T-cell (primary cell): ENCODE measurements around the gene TENT4B. TPM values are rescaled to one million over a fixed set of nuclear protein-coding genes. Genes with fewer than 3 reads are reported as not detected.

Source experiments
- ATAC-seq, 4 experiments: fragments of 200-7000 bp in 3 of 4; fragments of 150-1000 bp in 1 of 4; cut with Tn5 transposase; replicated peaks in 1 of 4; 1 replicate in 3 of 4; 2 replicates in 1 of 4; pipeline ENCODE4 v1.10.0; 2021; ENCODE audit warnings: moderate library complexity in 3 of 4, mild to moderate bottlenecking in 2 of 4, moderate number of reproducible peaks in 1 of 4
- CTCF ChIA-PET, 2 donors: fragments of 300-600 bp; sonication (Branson Sonifier 250); formaldehyde crosslinking; loops; one replicate each; lab custom pipeline; 2022; ENCODE audit warnings: antibody characterized with exemption in 2 of 2; lab: Charles Lee
- POLR2A ChIA-PET, 2 donors: fragments of 300-600 bp; sonication (Branson Sonifier 250); formaldehyde crosslinking; loops; one replicate each; lab custom pipeline; 2022; ENCODE audit warnings: antibody characterized with exemption in 2 of 2; lab: Charles Lee
- DNase-seq, 35 experiments: peaks; one replicate each; pipeline versions ENCODE4 v3.0.0 to v3.0.0-alpha.2; 2013 to 2023
- H3K27ac ChIP-seq: one replicate; pipeline ENCODE4 v1.5.1; 2013; ENCODE audit warnings: low read length
- H3K27me3 ChIP-seq, 2 experiments: replicated peaks in 1 of 2; 1 replicate in 1 of 2; 2 replicates in 1 of 2; pipeline versions ENCODE4 v1.6.1 to v1.7.0; 2013; ENCODE audit warnings: low read length in 1 of 2, mixed read lengths in 1 of 2; ENCODE audit not compliant: control insufficient read depth in 2 of 2, insufficient read depth in 2 of 2; ENCODE audit errors: extremely low read depth in 1 of 2
- H3K36me3 ChIP-seq, 2 donors: 1 replicate in 1 of 2; 2 replicates in 1 of 2; pipeline versions ENCODE4 v1.6.1 to v1.7.0; 2013; ENCODE audit warnings: low read length in 1 of 2; ENCODE audit not compliant: control insufficient read depth in 2 of 2, insufficient read depth in 1 of 2; ENCODE audit errors: extremely low read depth in 1 of 2
- H3K4me1 ChIP-seq, 2 experiments: 1 replicate in 1 of 2; 2 replicates in 1 of 2; pipeline versions ENCODE4 v1.6.1 to v1.7.0; 2013; ENCODE audit warnings: low read length in 2 of 2, mixed read lengths in 1 of 2; ENCODE audit not compliant: insufficient read depth in 2 of 2, control insufficient read depth in 1 of 2; ENCODE audit errors: extremely low read depth in 1 of 2
- H3K4me3 ChIP-seq, 2 donors: 1 replicate in 1 of 2; 2 replicates in 1 of 2; pipeline versions ENCODE4 v1.5.1 to v1.7.0; 2013; ENCODE audit warnings: mild to moderate bottlenecking in 2 of 2, low read length in 1 of 2, moderate library complexity in 1 of 2; ENCODE audit not compliant: control insufficient read depth in 1 of 2; ENCODE audit errors: extremely low read depth in 1 of 2
- H3K9me3 ChIP-seq: 2 replicates; pipeline ENCODE4 v1.7.0; 2013
- H3K27ac Mint-ChIP-seq, 2 donors: one replicate each; pipeline ENCODE4 v1.8.0; 2020 to 2021; ENCODE audit warnings: mild to moderate bottlenecking in 2 of 2, mixed read lengths in 2 of 2
- H3K27me3 Mint-ChIP-seq, 2 donors: one replicate each; pipeline ENCODE4 v1.8.0; 2021 to 2022; ENCODE audit warnings: mixed read lengths in 2 of 2
- H3K36me3 Mint-ChIP-seq: one replicate; pipeline ENCODE4 v1.8.0; 2021; ENCODE audit warnings: mixed read lengths
- H3K4me1 Mint-ChIP-seq, 3 donors: one replicate each; pipeline ENCODE4 v1.8.0; 2020 to 2022; ENCODE audit warnings: mixed read lengths in 3 of 3, mild to moderate bottlenecking in 1 of 3
- H3K4me3 Mint-ChIP-seq, 3 donors: one replicate each; pipeline ENCODE4 v1.8.0; 2020 to 2022; ENCODE audit warnings: mild to moderate bottlenecking in 3 of 3, mixed read lengths in 3 of 3, moderate library complexity in 3 of 3
- H3K9me3 Mint-ChIP-seq, 3 donors: one replicate each; pipeline ENCODE4 v1.8.0; 2020 to 2022; ENCODE audit warnings: mixed read lengths in 3 of 3
- WGBS: methylation state at CpG from one replicate; pipeline ENCODE4 v1.1.5; 2013; ENCODE audit warnings: missing lambda C conversion rate; ENCODE audit not compliant: insufficient coverage; 5-methylcytosine and 5-hydroxymethylcytosine counted together
- total RNA-seq, 35 experiments: library from RNA in 6 of 35; stranded (reverse) in 6 of 35; fragments of 120-200 nt in 1 of 35; gene quantifications; one replicate each; pipeline versions ENCODE4 v1.2.1 to v1.2.4 and lab custom pipeline; 2013 to 2026

TENT4B gene
- total RNA-seq, 5 donors from 2014 or later (not counting 1 experiment from before 2014, with no cell fraction given) = 20.2 to 31.9 (median 20.9) TPM

- ChIA-PET POLR2A (interaction anchor here in 1 of 2 donors (0.6 kb wide), 1 partner anchor 16 kb away, joined by 3 read pairs; no protein-coding TSS in a partner anchor), CTCF (interaction anchor here in 1 of 2 donors (0.7 to 1.0 kb wide), 4 partner anchors 61 to 670 kb away, joined by 3 to 4 read pairs (median 3); no protein-coding TSS in a partner anchor)
- no peak overlapping the region for H3K27ac Mint-ChIP-seq
Observed at GRCh38 chr16:50136399-50136798, 16.7 kb upstream of the TENT4B start.

GRCh38 chr16:50137268-50137667 lies 15.8 kb upstream of the TENT4B start:
- CTCF ChIA-PET = no interaction called here
- Histone ChIP-seq H3K27ac (no peak overlapping the region), H3K9me3 (no peaks in the 10 kb centered on the region), H3K4me1 (no peaks in the 10 kb centered on the region), H3K27me3 (no peaks in the 10 kb centered on the region), H3K4me3 (no peak overlapping the region), H3K36me3 (no peaks in the 10 kb centered on the region)
- 93% methylated on average over 2 of the region's 3 CpGs for WGBS
- no peaks in the 10 kb centered on the region for H3K36me3 Mint-ChIP-seq
- DNase-seq = no peak
- H3K4me3 Mint-ChIP-seq = no peak overlapping the region
- H3K27ac Mint-ChIP-seq = no peak overlapping the region
- no peaks in the 10 kb centered on the region for H3K9me3 Mint-ChIP-seq
- H3K4me1 Mint-ChIP-seq = no peaks in the 10 kb centered on the region
- no peaks in the 10 kb centered on the region for H3K27me3 Mint-ChIP-seq
- POLR2A ChIA-PET = no interaction called here
- no peak for ATAC-seq

More at GRCh38 chr16:50136399-50136798, 16.7 kb upstream of the TENT4B start:
- Mint-ChIP-seq H3K4me3 (no peak overlapping the region), H3K36me3 (no peaks in the 10 kb centered on the region), H3K27me3 (peaks cover 0 to 3% of the 10 kb centered on the region in 2 donors), H3K9me3 (no peaks in the 10 kb centered on the region), H3K4me1 (no peaks in the 10 kb centered on the region)
- H3K36me3 ChIP-seq = no peaks in the 10 kb centered on the region
- no peak for DNase-seq
- no peaks in the 10 kb centered on the region for H3K9me3 ChIP-seq
- no peak overlapping the region for H3K4me3 ChIP-seq
- no peaks in the 10 kb centered on the region for H3K27me3 ChIP-seq
- H3K27ac ChIP-seq = no peak overlapping the region
- no peak for ATAC-seq
- H3K4me1 ChIP-seq = no peaks in the 10 kb centered on the region

GRCh38 chr16:50139580-50139979 lies 13.5 kb upstream of the TENT4B start:
- H3K27ac ChIP-seq = no peak overlapping the region
- no peak overlapping the region for H3K4me3 Mint-ChIP-seq
- ATAC-seq = no peak
- WGBS = no CpG with 5 or more reads among the region's 1 CpG
- no peaks in the 10 kb centered on the region for H3K27me3 Mint-ChIP-seq
- no peak overlapping the region for H3K27ac Mint-ChIP-seq
- H3K9me3 ChIP-seq = no peaks in the 10 kb centered on the region
- no peak overlapping the region for H3K4me3 ChIP-seq
- H3K9me3 Mint-ChIP-seq = no peaks in the 10 kb centered on the region
- no peaks in the 10 kb centered on the region for H3K27me3 ChIP-seq
- ChIA-PET POLR2A (no interaction called here), CTCF (interaction anchor here in 1 of 2 donors (0.7 kb wide), 1 partner anchor 119 kb away, joined by 3 read pairs; no protein-coding TSS in a partner anchor)
- no peaks in the 10 kb centered on the region for H3K36me3 ChIP-seq
- DNase-seq = no peak
- H3K36me3 Mint-ChIP-seq = no peaks in the 10 kb centered on the region
- no peaks in the 10 kb centered on the region for H3K4me1 Mint-ChIP-seq
- no peaks in the 10 kb centered on the region for H3K4me1 ChIP-seq

GRCh38 chr16:50144211-50144610 lies 8.9 kb upstream of the TENT4B start:
- no peaks in the 10 kb centered on the region for H3K9me3 ChIP-seq
- H3K27ac Mint-ChIP-seq = no peak overlapping the region
- no CpG with 5 or more reads among the region's 2 CpGs for WGBS
- H3K4me1 ChIP-seq = no peaks in the 10 kb centered on the region
- H3K4me3 ChIP-seq = no peak overlapping the region
- H3K4me1 Mint-ChIP-seq = no peaks in the 10 kb centered on the region
- ATAC-seq (no peak), DNase-seq (no peak)
- no peak overlapping the region for H3K4me3 Mint-ChIP-seq
- H3K27ac ChIP-seq = no peak overlapping the region
- no peaks in the 10 kb centered on the region for H3K27me3 ChIP-seq
- H3K36me3 ChIP-seq = no peaks in the 10 kb centered on the region
- no peaks in the 10 kb centered on the region for H3K36me3 Mint-ChIP-seq
- no peaks in the 10 kb centered on the region for H3K27me3 Mint-ChIP-seq
- ChIA-PET POLR2A (no interaction called here), CTCF (no interaction called here)
- H3K9me3 Mint-ChIP-seq = no peaks in the 10 kb centered on the region

- DNase-seq = no peak
- POLR2A ChIA-PET = no interaction called here
- Mint-ChIP-seq H3K4me3 (no peak overlapping the region), H3K36me3 (no peaks in the 10 kb centered on the region), H3K4me1 (peaks cover 2 to 4% (median 3%) of the 10 kb centered on the region in 3 donors), H3K9me3 (no peaks in the 10 kb centered on the region), H3K27ac (no peak overlapping the region), H3K27me3 (no peaks in the 10 kb centered on the region)
- CTCF ChIA-PET = no interaction called here
- no peak for ATAC-seq
- H3K9me3 ChIP-seq = no peaks in the 10 kb centered on the region
- peaks cover under 1 to 5% of the 10 kb centered on the region in 2 experiments for H3K4me1 ChIP-seq
- H3K36me3 ChIP-seq = no peaks in the 10 kb centered on the region
- no peak overlapping the region for H3K27ac ChIP-seq
- H3K4me3 ChIP-seq = no peak overlapping the region
- H3K27me3 ChIP-seq = no peaks in the 10 kb centered on the region
- 96% methylated on average over 8 of the region's 9 CpGs for WGBS
Observed at GRCh38 chr16:50146479-50147435, 6.3 kb upstream of the TENT4B start.

- Histone ChIP-seq H3K27ac (no peak overlapping the region), H3K4me1 (peaks cover 19 to 32% of the 10 kb centered on the region in 2 experiments), H3K4me3 (no peak overlapping the region), H3K27me3 (no peaks in the 10 kb centered on the region), H3K36me3 (no peaks in the 10 kb centered on the region), H3K9me3 (no peaks in the 10 kb centered on the region)
- no peak for ATAC-seq
- WGBS = 97% methylated on average over 5 of the region's 5 CpGs
- Mint-ChIP-seq H3K4me3 (peak overlapping the region in 2 of 3 donors; percentile 87 to 89), H3K9me3 (no peaks in the 10 kb centered on the region), H3K36me3 (no peaks in the 10 kb centered on the region), H3K27me3 (no peaks in the 10 kb centered on the region), H3K27ac (peak overlapping the region; percentile 98 to 99), H3K4me1 (peaks cover 27 to 29% (median 28%) of the 10 kb centered on the region in 3 donors)
- POLR2A ChIA-PET = interaction anchor here (0.6 to 1.0 kb wide), 3 partner anchors 47 to 135 kb away, joined by 3 to 11 read pairs (median 7); no protein-coding TSS in a partner anchor
- no peak for DNase-seq
- CTCF ChIA-PET = interaction anchor here (0.6 to 1.6 kb wide), 4 partner anchors 13 to 293 kb away, joined by 3 to 9 read pairs (median 4); partner anchors contain the start of genes CNEP1R1 (in 1 of the 2) and HEATR3 (in 1 of the 2)
Observed at GRCh38 chr16:50151322-50151721, 1.8 kb upstream of the TENT4B start.
